ENCODE results near the gene LAPTM5.

- TF ChIP-seq CTCF (IDR thresholded peaks at IDR 0.05) (no peak), POLR2A (IDR thresholded peaks at IDR 0.05) (no peak)
Measured at GRCh38 chr1:30806381-30807317, 49.1 kb upstream of the LAPTM5 start.

All from thyroid gland (tissue), 4 donors.